8988T (cell line): ENCODE measurements around the gene TRAPPC8.

Experiments used
- DNase-seq: peaks from one replicate; pipeline ENCODE4 v3.0.0; 2011

Gene TRAPPC8

DNA sequence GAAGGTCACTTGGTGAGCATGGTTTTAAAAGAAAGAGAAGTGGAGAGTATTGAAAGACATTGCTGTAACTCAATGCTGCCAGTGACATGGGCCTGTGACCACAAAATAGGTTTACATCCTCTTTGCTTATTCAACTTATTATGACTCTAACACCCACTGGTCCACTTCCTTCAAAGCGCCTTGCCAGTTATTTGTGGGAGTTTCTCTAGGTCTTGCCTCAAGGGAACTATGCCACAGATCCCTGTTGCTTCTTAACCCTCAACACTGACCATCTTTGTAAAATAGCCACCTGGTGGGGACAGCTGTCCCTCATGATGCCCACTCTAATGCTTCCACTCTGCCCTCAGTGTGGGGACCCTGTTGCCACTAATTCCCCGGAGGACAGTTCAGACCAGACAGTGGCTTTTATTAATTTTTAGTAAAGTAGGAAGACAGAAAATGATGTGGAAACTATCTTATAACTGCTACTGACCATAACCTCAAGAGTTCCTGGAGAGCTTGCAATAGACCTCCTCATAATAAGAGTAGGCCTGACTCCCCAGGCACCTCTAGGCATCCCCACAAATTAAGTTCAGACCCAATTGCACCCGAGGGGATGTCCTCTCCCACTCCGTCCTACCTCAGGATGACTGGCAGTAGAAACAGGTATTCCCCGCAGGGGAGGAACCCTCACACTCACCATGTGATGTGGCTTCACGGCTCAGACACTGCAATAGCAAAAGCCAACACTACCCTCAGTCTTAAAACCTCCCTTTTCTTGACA is 150.9 kb downstream of the TRAPPC8 start:
- no peak for DNase-seq

DNA sequence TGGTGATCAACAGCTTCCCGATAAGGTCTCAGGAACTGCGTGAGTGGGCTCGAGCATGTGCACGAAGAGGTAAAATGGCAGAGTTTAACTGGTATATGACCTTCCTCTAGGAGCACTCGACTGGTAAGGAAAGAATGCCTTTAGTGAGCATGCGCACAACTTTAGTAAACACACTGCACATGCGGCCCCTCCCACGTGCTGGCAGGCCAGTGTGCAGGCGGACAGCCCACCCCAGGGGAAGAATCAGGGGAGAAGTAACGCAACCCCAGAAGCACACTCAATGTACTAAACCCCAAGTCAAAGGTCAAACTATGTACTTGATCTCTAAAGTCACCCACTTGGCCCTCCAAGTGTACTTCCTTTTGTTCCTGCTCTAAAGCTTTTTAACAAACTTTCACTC is 153.5 kb downstream of the TRAPPC8 start:
- no peak for DNase-seq

GRCh38 chr18:31783059-31783458 is 159.9 kb downstream of the TRAPPC8 start:
- no peak for DNase-seq
